Measurements from ENCODE around the gene PPM1M.

PPM1M gene, protein sequence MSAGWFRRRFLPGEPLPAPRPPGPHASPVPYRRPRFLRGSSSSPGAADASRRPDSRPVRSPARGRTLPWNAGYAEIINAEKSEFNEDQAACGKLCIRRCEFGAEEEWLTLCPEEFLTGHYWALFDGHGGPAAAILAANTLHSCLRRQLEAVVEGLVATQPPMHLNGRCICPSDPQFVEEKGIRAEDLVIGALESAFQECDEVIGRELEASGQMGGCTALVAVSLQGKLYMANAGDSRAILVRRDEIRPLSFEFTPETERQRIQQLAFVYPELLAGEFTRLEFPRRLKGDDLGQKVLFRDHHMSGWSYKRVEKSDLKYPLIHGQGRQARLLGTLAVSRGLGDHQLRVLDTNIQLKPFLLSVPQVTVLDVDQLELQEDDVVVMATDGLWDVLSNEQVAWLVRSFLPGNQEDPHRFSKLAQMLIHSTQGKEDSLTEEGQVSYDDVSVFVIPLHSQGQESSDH

DNA sequence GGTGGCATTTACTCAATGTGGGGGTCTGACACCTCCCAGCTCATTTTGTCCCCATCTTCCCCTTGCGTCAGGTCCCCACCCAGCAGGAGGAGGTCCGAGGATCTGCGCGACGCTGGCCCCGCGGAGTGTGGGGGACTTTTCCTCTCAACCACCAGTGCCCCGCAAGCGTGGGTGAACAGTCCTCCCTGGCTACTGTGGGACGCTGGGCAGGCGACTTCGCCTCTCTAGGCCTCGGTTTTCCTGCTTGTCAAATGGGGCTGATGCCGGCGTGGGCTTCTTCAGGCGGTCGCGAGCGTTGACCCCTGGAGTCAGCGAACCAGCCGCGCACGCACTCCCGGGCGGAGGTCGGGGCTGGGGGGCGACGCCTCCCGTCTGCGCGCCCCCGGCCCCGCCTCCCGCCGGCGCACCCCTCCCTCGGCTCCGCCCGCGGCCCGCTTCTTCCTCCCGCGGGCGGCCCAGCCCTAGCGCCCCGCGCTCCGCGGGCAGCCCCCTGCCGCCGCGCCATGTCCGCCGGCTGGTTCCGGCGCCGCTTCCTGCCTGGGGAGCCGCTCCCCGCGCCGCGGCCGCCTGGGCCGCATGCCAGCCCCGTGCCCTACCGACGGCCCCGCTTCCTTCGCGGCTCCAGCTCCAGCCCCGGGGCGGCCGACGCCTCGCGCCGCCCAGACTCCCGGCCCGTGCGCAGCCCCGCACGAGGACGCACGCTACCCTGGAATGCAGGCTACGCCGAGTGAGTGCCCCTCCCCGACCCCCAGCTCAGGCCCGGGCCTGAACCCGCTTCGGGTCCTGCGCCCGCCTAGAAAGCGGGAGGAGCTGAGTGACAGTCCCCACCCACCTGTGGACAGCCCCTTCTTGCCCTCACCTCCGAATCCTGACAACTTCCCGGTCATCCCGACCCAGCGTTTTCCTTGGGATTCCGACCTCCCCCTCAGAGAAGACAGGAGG, at the start of gene PPM1M:
Gene PPM1M (plus strand): TSS at position 438 of the 942 bp plus-strand sequence. CDS start 66 bp downstream, at position 504.
- DNase-seq, result peak; percentile 65

DNA sequence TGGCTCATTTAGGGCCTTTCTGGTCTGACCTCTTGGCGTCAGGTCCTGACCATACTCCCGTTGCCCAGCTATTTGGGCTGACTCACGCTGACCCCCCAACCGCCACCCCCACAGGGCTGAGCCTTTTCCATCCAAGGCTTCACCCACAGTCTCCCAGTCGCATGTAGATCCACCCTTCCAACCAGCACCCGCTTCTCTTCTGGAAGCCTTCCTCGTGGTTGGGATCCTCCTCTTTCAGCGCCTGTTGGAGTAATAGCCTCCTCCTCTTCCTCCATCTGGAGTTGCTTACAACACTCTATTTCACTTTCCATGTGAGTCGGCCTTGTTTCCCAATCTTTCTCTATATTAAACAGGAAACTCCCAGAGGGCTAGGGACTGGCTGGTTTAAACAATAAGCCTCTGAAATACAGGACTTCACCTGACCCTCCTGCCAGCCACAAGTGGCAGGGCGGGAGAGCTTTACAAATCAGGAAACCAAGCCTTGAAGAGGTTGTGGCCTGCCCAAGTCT, 49.7 kb upstream of the PPM1M start:
- DNase-seq, result no peak

DNA sequence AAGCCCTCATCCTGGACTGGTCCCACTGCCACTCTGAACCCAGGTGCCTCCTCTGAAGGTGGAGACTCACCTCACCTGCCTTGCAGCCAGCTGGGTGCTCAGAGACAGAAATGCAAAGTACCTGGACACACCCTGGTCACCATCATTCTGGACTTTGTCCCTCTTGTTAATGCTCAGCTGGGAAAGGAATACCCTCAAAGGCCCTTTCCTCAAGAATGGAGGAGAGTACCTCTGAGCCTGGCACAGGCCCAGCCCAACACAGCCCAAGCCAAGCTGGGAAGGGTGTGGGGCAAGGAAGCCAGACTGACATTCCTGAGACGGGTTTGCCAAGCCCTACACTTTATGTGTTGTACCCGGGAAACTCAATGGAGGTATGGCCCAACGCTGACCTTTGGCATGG, 48.6 kb upstream of the PPM1M start:
- no peak for DNase-seq

DNA sequence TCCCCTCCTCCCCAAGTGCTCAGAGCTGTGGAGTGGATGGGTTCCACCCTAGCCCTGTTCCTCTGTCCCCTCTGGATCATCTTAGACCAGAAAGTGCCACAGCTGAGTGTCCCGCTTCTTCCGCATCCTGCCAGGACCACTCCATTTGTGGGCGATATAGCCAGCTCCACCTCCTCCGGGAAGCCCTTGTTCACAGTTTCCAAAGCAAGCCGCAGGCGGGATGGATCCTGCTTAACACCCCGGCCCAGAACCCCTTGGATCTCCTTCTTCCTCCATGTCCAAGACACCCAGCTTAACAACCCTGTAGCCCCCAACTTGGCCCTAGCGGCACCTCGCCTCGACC, 48.1 kb upstream of the PPM1M start:
- no peak for DNase-seq

DNA sequence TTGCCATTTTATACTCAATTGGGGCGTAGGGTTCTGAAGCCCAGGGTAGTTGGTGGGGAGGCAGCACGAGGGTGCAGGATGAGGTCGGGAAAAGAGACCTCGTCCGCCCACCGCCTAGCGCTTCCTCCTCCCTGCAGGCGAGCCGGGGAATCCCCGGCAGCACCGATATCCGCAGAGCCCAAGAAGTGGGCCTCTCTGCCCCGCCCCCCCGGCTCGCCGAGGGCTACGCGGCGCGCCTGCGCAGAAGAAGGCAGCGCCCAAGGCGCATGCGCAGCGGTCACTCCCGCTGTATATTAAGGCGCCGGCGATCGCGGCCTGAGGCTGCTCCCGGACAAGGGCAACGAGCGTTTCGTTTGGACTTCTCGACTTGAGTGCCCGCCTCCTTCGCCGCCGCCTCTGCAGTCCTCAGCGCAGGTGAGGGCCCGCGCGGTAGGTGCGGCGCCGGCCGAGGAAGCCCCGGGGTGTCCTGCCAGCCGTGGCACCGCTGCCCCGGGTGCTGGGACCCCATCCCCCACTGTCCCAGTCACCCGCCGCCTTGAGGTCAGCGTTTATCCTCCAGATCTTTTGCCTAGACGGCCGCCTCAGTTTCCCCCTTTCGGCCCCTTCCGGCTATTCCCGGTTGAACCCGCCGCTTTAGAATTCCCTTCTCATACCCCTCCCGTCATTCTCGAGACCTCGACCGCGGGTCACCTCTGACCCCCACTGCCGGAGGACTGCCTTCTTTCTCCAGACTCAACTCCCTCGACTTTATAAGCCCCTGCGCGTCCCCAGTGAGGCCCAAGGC, 47.5 kb upstream of the PPM1M start, which contains the start of gene ALAS1:
Gene ALAS1 (plus strand): TSS at position 319 of the 784 bp plus-strand sequence. CDS start 1,082 bp downstream, outside the sequence.
- DNase-seq, result peak; percentile 90

DNA sequence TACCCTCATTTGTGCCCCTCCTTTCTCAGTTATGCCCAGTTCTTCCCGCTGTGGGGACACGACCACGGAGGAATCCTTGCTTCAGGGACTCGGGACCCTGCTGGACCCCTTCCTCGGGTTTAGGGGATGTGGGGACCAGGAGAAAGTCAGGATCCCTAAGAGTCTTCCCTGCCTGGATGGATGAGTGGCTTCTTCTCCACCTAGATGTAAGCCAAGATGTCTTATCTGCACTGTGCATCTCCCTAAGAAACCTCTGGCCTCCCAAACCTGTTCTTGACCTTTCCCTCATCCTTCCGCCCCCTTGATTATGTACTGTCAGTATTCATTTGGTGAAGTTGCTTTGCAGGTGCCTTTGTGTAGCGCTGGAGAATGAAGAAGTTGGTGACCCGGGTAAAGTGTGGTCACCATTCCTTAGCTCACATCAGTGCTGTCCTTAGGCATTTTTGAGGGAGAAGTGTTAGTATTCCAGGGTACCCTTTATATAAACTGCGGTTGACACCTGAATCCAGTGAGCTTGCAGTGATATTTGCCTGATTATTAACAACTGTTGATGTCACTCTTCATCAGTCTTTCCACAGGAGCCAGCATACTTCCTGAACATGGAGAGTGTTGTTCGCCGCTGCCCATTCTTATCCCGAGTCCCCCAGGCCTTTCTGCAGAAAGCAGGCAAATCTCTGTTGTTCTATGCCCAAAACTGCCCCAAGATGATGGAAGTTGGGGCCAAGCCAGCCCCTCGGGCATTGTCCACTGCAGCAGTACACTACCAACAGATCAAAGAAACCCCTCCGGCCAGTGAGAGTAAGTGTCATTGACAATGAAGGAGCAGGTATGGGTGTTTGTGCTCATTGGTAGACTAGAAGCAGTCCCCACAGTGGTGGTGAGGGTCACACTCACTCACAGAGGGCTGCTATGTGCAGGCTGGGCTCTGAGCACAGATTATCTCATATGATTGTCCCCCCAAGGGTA, 46.6 kb upstream of the PPM1M start:
- no peak for DNase-seq

DNA sequence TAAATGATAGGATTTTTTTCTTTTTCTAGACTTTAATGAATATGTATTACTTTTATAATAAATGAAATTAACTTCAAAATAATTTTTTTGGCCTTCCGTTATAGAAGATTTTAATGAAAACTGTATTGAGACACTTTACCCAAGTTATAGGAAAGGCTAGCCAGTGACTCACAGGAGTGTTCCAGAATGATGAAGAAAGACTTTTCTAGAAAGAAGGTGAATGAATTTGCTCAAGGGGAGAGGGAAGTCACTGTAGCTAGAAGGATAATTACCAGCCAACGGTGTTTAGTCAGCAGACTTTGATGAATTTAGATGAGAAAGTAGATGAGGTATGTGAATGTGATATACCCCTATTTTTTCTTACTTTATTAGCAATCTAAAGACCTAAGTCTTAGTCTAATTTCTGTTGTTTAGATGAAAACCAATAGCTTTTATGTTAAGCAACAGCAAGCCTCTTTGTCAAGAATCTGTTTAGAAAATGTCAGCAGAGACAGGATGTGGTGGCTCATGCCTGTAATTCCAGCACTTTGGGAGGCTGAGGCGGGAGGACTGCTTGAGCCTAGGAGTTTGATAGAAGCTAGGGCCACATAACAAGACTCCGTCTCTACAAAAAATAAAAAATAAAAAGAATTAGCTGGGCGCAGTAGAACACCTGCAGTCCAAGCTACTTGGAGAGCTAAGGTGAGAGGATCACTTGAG, 44.4 kb upstream of the PPM1M start:
- DNase-seq, result no peak

DNA sequence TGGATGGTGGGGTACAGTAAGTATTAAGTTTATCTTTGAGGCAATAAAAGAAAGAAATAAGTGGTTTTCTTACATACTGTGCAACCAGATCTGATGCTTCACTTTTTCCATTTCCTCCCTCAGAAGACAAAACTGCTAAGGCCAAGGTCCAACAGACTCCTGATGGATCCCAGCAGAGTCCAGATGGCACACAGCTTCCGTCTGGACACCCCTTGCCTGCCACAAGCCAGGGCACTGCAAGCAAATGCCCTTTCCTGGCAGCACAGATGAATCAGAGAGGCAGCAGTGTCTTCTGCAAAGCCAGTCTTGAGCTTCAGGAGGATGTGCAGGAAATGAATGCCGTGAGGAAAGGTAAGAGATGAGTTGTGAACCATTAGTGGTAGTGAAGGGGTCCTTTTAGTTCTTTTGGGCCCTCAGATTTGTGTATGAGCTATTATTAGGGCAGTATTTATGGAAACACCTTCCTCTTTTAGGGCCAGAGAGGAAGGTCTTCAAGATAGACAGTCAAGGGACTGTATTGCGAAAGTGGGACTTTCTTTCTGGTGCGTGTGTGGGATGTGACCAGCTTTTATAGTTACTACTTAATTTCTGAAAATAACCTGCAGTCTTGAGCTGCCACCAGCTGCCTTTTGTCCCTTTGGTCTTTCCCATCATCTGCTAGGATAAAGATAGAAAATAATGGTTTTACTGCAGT, 43.0 kb upstream of the PPM1M start:
- no peak for DNase-seq

DNA sequence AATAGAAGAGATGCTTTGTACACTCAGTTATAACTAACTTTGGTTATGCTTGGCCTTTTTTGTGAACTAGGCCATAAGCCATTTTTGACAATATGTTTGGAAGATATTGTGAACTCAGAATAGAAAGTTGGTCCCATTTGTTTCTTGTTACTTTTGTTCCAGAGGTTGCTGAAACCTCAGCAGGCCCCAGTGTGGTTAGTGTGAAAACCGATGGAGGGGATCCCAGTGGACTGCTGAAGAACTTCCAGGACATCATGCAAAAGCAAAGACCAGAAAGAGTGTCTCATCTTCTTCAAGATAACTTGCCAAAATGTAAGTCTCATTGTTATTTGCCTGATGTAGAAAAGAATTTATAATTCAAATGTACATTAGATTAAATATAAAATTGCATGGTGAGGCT, 41.9 kb upstream of the PPM1M start:
- no peak for DNase-seq

DNA sequence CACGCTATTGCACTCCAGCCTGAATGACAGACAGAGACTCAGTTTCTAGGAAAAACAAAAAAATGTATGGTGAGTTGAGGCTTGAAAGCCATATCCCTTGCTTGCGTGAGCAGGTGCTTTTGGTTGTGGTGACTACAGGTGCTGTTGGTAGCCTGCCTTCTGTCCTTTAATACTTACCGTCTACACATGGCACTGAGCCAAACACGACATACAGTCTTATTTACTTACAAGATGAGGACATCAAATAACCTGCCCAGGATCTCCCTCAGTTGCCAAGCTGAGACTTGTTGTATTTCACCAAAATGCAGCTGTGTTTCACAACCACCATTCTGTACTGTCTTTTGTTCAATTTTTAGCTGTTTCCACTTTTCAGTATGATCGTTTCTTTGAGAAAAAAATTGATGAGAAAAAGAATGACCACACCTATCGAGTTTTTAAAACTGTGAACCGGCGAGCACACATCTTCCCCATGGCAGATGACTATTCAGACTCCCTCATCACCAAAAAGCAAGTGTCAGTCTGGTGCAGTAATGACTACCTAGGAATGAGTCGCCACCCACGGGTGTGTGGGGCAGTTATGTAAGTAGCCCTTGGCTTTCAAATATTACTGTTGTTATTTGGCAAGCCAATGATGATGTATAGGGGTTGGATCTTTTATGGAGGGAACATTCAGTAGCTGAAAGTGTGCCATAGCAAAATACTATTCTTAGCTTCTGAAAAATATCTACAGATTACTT, 41.1 kb upstream of the PPM1M start:
- no peak for DNase-seq

DNA sequence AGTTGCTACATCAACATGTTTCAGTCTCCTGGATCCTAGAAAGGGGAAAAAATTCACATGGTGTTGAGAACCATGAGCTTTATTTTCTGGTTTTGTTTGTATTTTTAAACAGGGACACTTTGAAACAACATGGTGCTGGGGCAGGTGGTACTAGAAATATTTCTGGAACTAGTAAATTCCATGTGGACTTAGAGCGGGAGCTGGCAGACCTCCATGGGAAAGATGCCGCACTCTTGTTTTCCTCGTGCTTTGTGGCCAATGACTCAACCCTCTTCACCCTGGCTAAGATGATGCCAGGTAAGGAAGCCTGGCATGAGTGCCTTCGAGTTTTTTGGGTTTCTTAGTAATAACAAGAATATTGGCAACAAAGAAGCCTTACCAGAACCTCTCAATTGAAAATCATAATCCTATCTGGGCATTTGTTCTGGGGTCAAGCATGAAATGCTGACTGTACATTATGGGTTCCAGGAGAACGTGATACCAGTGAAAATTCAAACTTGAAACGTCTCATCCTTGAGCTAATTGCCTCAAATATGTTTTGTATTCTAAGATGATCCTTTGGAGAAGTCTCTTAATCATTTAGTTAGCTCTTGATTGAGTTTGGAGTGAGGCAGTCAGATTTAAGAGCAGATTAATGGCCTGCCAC, 39.7 kb upstream of the PPM1M start:
- DNase-seq, result no peak

DNA sequence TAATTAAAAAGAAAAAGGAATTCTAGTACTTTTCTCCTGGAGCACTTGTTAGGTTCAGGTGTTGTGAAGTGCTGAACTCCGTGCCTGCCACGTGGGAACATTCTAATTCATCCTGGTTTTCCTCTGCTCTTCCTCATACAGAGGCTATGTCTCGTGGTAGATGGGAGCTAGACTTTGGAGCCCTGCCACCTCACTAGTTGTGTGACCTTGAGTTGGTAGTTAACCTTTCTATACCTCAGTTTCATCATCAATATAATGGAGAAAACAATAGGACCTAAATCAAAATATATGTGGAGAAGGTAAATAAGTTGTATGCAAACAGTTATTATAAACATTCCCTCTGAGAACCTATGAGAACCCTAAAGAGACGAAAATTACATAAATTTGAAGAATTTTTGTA, 37.0 kb upstream of the PPM1M start:
- no peak for DNase-seq

DNA sequence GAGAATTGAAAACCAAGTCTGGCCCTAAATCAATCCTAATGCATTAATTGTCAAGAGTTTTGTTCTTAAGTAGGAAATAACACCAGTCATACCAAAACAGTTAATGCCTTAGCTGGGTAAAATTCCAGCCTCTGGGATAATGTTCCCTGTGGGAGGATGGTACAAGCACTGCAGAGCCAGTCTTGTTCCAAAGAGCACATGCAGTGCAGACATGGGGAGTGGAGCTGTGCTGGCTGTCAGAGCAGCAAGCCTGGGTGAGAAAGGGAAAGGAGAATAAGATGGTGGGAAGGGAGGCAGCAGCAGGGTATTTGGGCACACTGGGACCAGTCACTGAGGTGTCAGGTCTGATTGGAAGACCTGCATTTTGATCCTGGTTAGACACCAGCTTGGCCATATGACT, 35.5 kb upstream of the PPM1M start:
- DNase-seq, result no peak

DNA sequence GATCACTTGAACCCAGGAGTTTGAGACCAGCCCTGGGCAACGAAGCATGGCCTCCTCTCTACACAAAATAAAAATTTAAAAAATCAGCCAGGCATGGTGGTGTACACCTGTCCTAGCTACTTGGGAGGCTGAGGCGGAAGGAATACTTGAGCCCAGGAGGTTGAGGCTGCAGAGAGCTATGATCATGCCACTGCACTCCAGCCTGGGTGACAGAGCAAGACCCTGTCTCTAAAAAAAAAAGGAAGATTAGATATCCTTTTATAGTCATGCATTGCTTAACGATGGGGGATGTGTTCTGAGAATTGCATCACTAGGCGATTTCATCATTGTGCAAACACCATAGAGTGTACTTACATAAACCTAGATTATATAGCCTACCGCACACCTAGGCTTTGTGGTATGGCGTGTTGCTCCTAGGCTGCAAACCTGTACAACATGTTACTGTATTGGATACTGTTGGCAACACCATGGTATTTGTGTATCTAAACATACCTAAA, 35.0 kb upstream of the PPM1M start:
- no peak for DNase-seq

DNA sequence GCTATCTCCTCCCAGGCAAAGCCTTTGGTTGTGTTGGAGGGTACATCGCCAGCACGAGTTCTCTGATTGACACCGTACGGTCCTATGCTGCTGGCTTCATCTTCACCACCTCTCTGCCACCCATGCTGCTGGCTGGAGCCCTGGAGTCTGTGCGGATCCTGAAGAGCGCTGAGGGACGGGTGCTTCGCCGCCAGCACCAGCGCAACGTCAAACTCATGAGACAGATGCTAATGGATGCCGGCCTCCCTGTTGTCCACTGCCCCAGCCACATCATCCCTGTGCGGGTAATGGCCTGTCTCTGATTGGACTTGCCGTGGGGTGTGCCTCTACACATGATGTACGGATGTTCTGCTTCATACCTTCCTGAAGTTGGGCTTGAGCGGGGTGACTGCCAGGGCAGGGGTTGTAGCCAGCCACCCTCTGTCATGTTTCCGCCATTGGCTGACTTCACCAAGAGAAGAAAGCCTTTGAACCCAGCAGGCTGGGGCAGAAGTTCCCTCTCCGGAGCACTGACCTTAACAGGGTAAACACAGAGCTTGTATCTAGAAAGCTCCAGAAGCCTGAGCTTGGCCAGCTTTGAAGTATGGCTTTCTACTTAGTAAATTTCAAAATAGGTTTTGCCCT, 34.2 kb upstream of the PPM1M start:
- no peak for DNase-seq

DNA sequence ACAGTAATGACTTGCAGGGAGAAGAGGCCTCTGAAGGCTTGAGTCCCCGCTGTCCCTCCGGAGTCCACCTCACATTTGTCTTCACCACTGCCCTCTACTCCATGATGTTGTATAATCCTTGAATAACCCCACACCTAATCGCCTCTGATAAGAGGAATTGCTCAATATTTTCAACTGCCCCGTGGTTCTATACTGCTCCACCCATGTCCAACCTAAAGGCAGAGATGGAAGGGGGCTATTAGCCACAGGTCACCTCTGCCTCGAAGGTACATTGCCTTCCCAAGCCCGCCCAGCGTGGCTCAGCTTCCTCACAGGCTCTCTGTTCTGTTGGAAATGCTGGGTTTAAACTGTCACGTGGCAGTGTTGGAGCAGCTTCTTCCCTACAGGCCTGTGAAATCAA, 32.6 kb upstream of the PPM1M start:
- no peak for DNase-seq

DNA sequence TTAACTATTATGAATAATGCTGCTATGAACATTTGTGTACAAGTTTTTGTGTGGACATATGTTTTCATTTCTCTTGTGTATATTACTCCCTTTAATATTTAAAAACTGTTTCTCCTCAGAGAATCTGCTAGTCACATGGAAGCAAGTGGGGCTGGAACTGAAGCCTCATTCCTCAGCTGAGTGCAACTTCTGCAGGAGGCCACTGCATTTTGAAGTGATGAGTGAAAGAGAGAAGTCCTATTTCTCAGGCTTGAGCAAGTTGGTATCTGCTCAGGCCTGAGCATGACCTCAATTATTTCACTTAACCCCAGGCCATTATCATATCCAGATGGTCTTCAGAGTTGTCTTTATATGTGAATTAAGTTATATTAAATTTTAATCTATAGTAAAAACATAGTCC, 31.7 kb upstream of the PPM1M start:
- no peak for DNase-seq

DNA sequence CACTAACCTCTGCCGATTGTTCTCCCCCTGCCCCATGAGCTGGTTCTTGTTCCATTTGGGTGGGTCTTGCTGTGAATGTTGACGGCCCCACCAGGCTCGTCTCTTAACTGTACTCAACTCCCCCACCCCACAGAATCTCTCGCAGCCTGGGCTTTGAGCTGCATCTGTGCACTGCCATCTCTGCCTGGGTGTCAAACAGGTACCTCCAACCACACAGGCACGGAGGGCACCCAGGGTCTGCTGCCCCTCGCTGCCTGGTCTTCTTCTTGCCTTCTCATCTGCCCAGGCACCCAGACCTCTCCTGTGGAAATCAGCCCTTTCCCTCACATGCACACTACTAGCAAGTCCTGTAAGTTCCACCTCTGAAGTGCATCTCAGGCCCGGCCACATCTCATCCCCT, 30.2 kb upstream of the PPM1M start:
- no peak for DNase-seq
